ENCODE data around the gene S1PR2. TPM values are rescaled to one million over a fixed set of nuclear protein-coding genes. Genes with fewer than 3 reads are reported as not detected.

The S1PR2 gene
- 0.72 and 2.0 TPM in 2 replicates for total RNA-seq

GRCh38 chr19:10230861-10231611 is at the start of gene S1PR2:
Gene S1PR2 (minus strand): TSS chr19:10231331. CDS start chr19:10224905, 6,426 bp downstream.

GRCh38 chr19:10270616-10271394 is 39.7 kb upstream of the S1PR2 start, which contains the start of gene ICAM1:
Gene ICAM1 (plus strand): TSS chr19:10271120. CDS start chr19:10271160, 40 bp downstream.

GRCh38 chr19:10251792-10252694 is 20.9 kb upstream of the S1PR2 start, which contains the start of gene MRPL4:
Gene MRPL4 (plus strand): TSS chr19:10252214. CDS start chr19:10252254, 40 bp downstream.

DNA sequence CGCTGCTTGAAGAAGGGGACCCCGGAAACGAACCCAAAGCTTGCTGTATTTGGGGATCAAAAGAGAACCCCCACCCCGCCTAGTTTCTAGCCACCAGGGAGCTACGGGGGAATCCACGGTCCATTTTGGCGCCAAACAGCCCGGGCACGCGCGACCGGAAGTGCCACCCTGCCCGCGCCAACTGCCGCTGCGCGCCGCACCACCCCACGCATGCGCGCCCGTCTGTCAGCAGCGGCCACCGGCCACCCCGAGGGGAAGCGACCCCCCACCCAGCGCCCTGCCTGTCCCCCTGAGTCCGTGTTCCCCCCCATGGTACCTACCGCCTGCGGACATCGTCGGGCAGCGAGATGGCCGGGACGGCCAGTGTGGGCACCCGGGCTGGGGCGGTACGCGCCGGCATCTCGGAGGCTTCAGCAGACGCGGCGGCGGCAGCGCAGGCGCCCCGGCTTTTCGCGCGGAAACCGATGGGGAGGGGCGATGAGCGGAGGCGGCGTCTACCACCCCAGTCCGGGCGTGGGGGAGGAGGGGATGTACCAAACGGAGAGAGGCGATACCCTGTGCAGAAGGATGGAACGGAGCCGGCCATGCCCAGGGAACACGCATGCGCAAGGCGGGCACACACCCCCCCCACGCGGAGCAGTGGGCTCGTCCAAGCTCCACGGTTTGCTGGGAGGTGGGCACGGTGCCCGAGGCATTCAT is 36.5 kb downstream of the S1PR2 start, which contains the start of gene DNMT1:
Gene DNMT1 (minus strand): TSS at position 454 of the 699 bp plus-strand sequence. CDS start 54 bp downstream, at position 400.

Other genes starting within 250 kb of the S1PR2 start
- gene COL5A3, start 220.8 kb downstream of the S1PR2 start, total RNA-seq: 2.4 TPM in 1 of 2 replicates, not detected in the other
- not detected in 2 replicates for gene RDH8, start 217.8 kb downstream of the S1PR2 start, total RNA-seq
- 14.9 and 24.3 TPM in 2 replicates for gene SHFL, start 145.0 kb downstream of the S1PR2 start, total RNA-seq
- 0.19 and 0.36 TPM in 2 replicates for gene ANGPTL6, start 128.7 kb downstream of the S1PR2 start, total RNA-seq
- gene PPAN, start 125.0 kb downstream of the S1PR2 start, total RNA-seq: 39.1 and 45.5 TPM in 2 replicates
- gene P2RY11, start 119.6 kb downstream of the S1PR2 start, total RNA-seq: 2.0 and 5.6 TPM in 2 replicates
- 351 and 415 TPM in 2 replicates for gene EIF3G, start 111.4 kb downstream of the S1PR2 start, total RNA-seq
- 43.7 and 49.7 TPM in 2 replicates for gene DNMT1, start 36.4 kb downstream of the S1PR2 start, total RNA-seq
- gene MRPL4, start 20.9 kb upstream of the S1PR2 start, total RNA-seq: 18.2 and 18.5 TPM in 2 replicates
- 13.4 and 44.2 TPM in 2 replicates for gene ICAM1, start 39.8 kb upstream of the S1PR2 start, total RNA-seq
- 0.18 and 0.38 TPM in 2 replicates for gene ICAM4, start 55.6 kb upstream of the S1PR2 start, total RNA-seq
- under 0.01 and 0.56 TPM in 2 replicates for gene ICAM5, start 58.6 kb upstream of the S1PR2 start, total RNA-seq
- gene ZGLP1, start 78.5 kb upstream of the S1PR2 start, total RNA-seq: 0.27 and 0.38 TPM in 2 replicates
- 16.9 and 17.2 TPM in 2 replicates for gene FDX2, start 84.7 kb upstream of the S1PR2 start, total RNA-seq
- 9.0 and 11.7 TPM in 2 replicates for gene RAVER1, start 102.2 kb upstream of the S1PR2 start, total RNA-seq
- 13.5 and 17.4 TPM in 2 replicates for gene ICAM3, start 108.3 kb upstream of the S1PR2 start, total RNA-seq
- 89.1 and 109 TPM in 2 replicates for gene TYK2, start 149.2 kb upstream of the S1PR2 start, total RNA-seq
- 355 and 421 TPM in 2 replicates for gene CDC37, start 172.2 kb upstream of the S1PR2 start, total RNA-seq
- 1.6 and 5.0 TPM in 2 replicates for gene PDE4A, start 189.2 kb upstream of the S1PR2 start, total RNA-seq

All from endothelial cell of coronary artery (primary cell).